RWPE2 (cell line): ENCODE measurements around the gene RNF11.
A peak's percentile ranks its signal among the peaks of the same experiment; 100 is the strongest.

Experiments used
- ATAC-seq: fragments of 200-7000 bp; cut with Tn5 transposase; 3 replicates; pipeline ENCODE4 v1.9.1; 2021; ENCODE audit warnings: low read depth
- DNase-seq: peaks from one replicate; pipeline ENCODE4 v3.0.0-alpha.2; 2020; ENCODE audit warnings: low spot score
- H3K27ac ChIP-seq: fragments of 450-650 bp; 2 replicates; pipeline ENCODE4 v1.5.1; 2017; ENCODE audit warnings: mild to moderate bottlenecking; ENCODE audit not compliant: poor library complexity, severe bottlenecking
- H3K27me3 ChIP-seq: fragments of 250-450 bp; sonication (Bioruptor Pico); 2 replicates; pipeline ENCODE4 v1.5.1; 2021; ENCODE audit warnings: mild to moderate bottlenecking, moderate library complexity; ENCODE audit not compliant: insufficient read depth, poor library complexity, severe bottlenecking
- H3K36me3 ChIP-seq: fragments of 250-450 bp; sonication (Bioruptor Pico); 2 replicates; pipeline ENCODE4 v1.5.1; 2020; ENCODE audit warnings: low read depth, mild to moderate bottlenecking, moderate library complexity
- H3K4me1 ChIP-seq: fragments of 250-450 bp; sonication (Bioruptor Pico); 2 replicates; pipeline ENCODE4 v1.5.1; 2021; ENCODE audit warnings: mild to moderate bottlenecking, moderate library complexity; ENCODE audit not compliant: insufficient read depth, poor library complexity, severe bottlenecking
- H3K4me3 ChIP-seq: fragments of 250-450 bp; sonication (Bioruptor Pico); 2 replicates; pipeline ENCODE4 v1.5.1; 2021; ENCODE audit warnings: mild to moderate bottlenecking, moderate library complexity; ENCODE audit not compliant: severe bottlenecking
- H3K9me3 ChIP-seq: fragments of 250-450 bp; sonication (Bioruptor Pico); 2 replicates; pipeline ENCODE4 v1.5.1; 2021; ENCODE audit warnings: mild to moderate bottlenecking, moderate library complexity; ENCODE audit not compliant: severe bottlenecking
- TF ChIP-seq, protein P1 (sequence below): fragments of 450-650 bp; IDR thresholded peaks from one replicate; pipeline ENCODE4 v1.5.1; 2017; ENCODE audit warnings: mild to moderate bottlenecking, moderate library complexity; ENCODE audit not compliant: poor library complexity, severe bottlenecking

RNF11 gene

DNA sequence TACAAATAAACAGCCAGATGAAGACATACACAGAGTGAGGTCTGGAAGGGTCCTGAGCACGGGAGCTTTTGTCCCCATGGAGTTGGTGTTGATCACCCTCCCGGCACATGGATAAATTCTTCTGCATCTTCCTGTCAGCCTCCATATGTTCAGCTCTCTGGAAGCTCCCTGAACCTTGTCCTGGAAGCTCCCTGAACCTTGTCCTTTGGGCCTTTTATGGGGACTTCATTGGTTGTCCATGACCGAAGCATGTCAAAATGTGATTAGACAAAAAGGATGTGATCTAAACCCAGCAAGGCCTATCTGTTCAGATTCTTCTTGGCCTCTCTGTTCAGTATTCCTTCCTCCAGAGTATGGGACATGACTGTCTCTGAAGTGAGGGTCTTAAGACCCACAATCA is 25.4 kb upstream of the RNF11 start:
- TF ChIP-seq, protein P1, sequence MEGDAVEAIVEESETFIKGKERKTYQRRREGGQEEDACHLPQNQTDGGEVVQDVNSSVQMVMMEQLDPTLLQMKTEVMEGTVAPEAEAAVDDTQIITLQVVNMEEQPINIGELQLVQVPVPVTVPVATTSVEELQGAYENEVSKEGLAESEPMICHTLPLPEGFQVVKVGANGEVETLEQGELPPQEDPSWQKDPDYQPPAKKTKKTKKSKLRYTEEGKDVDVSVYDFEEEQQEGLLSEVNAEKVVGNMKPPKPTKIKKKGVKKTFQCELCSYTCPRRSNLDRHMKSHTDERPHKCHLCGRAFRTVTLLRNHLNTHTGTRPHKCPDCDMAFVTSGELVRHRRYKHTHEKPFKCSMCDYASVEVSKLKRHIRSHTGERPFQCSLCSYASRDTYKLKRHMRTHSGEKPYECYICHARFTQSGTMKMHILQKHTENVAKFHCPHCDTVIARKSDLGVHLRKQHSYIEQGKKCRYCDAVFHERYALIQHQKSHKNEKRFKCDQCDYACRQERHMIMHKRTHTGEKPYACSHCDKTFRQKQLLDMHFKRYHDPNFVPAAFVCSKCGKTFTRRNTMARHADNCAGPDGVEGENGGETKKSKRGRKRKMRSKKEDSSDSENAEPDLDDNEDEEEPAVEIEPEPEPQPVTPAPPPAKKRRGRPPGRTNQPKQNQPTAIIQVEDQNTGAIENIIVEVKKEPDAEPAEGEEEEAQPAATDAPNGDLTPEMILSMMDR, result no peak
- ATAC-seq (no peak), DNase-seq (no peak)
- Histone ChIP-seq H3K9me3 (no peaks in the 10 kb centered on the region), H3K36me3 (no peaks in the 10 kb centered on the region), H3K4me1 (no peaks in the 10 kb centered on the region), H3K27me3 (no peaks in the 10 kb centered on the region), H3K4me3 (no peak overlapping the region), H3K27ac (no peak overlapping the region)

DNA sequence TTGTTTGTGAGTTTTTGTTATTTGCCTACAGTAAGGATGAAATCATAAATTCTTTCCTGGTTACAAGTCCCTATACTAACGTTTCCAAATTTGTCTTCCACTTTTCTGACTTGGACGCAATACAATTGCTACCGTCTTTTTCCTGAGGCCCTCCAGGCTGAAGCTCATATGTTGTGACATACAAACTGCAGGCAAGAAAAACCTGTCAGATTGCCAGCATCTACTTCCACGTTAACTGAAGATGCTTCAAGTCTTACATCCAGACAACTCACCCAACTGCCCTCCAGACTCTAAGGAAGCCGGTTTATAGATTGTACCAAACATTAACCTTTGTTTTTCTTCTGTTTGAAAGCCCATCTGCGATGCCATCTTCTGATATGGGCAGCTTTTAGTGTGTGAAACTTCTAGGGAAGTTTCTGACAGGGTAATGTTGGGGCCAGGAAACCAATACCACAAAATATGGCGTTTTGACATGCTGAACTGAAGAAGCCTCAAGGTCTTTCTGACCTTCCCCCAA is 21.4 kb upstream of the RNF11 start:
- DNase-seq, result no peak
- no peaks in the 10 kb centered on the region for H3K9me3 ChIP-seq
- no peaks in the 10 kb centered on the region for H3K27me3 ChIP-seq
- H3K27ac ChIP-seq, result no peak overlapping the region
- peak; percentile 17; the same call in 2 of the 3 replicates for ATAC-seq
- H3K36me3 ChIP-seq, result no peaks in the 10 kb centered on the region
- TF ChIP-seq, protein P1, result no peak
- H3K4me1 ChIP-seq, result no peaks in the 10 kb centered on the region
- no peak overlapping the region for H3K4me3 ChIP-seq

DNA sequence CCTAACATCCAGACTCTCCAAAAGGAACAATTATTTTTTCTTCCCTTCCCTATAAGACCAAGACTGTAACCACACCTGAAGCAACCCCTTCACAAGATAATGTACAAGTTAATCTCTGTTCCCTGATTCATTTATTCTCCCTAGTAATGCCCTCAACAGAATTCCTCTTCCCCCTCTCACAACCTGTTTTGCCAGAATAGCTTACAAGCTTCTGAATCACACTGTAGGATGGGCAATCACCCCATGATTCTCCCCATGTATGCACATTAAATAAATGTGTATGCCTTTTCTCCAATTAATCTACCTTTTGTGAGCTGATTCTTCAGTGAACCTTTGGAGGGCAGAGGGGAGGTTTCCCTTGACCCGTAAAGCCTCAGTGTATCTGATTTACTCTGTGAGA is 20.9 kb upstream of the RNF11 start:
- Histone ChIP-seq H3K27ac (no peak overlapping the region), H3K4me1 (no peaks in the 10 kb centered on the region), H3K4me3 (no peak overlapping the region), H3K9me3 (no peaks in the 10 kb centered on the region), H3K27me3 (no peaks in the 10 kb centered on the region), H3K36me3 (no peaks in the 10 kb centered on the region)
- TF ChIP-seq, protein P1, result no peak
- ATAC-seq, result peak; percentile 66
- no peak for DNase-seq

DNA sequence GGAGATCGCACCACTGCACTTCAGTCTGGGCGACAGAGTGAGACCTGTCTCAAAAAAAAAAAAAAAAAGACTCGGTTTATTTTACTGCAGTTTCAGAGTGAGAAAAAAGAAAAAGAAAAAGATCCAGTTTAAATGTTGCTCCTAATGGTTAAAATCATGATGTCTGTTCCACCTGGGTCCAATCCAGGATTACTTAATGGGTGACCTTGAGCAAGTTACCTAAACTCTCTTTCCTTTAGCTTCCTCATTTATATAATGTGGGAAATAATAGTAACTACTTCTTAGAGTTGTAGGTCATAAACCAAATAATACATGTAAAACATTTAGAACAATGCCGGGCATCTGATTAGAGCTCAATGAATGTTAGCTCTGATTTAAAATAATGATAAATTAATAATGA is 19.4 kb upstream of the RNF11 start:
- Histone ChIP-seq H3K27me3 (no peaks in the 10 kb centered on the region), H3K36me3 (no peaks in the 10 kb centered on the region), H3K4me1 (no peaks in the 10 kb centered on the region), H3K9me3 (no peaks in the 10 kb centered on the region), H3K27ac (no peak overlapping the region), H3K4me3 (no peak overlapping the region)
- TF ChIP-seq, protein P1, result no peak
- ATAC-seq, result no peak
- DNase-seq, result no peak

DNA sequence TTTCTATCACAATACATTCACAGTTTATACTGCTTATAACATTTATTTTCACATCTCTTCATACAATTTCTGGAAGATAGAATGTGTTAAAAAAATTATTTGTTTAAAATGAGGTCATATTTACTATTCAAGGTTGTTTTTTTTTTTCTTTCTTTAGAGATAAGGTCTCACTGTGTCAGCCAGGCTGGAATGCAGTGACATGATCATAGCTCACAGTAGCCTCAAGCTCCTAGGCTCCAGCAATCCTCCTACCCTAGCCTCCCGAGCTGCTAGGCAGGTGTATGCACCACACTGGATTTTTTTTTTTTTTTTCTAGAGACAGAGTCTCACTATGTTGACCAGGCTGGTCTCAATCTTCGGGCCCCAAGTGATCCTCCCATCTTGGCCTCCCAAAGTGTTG is 19.0 kb upstream of the RNF11 start:
- TF ChIP-seq, protein P1, result no peak
- ATAC-seq, result no peak
- DNase-seq, result no peak
- Histone ChIP-seq H3K27me3 (no peaks in the 10 kb centered on the region), H3K4me3 (no peak overlapping the region), H3K9me3 (no peaks in the 10 kb centered on the region), H3K36me3 (no peaks in the 10 kb centered on the region), H3K27ac (no peak overlapping the region), H3K4me1 (no peaks in the 10 kb centered on the region)
